Upper lobe of left lung (tissue), 4 donors: ENCODE measurements around the gene TERB1.

Experiments
- CTCF ChIP-seq, 6 experiments: fragments of 450-650 bp in 4 of 6; fragments of 200-600 bp in 2 of 6; sonication (generic) in 2 of 6; IDR thresholded peaks; one replicate each; pipeline ENCODE4 v1.5.1; 2016 to 2019; ENCODE audit warnings: antibody characterized with exemption in 6 of 6
- EP300 ChIP-seq, 4 donors: sonication (generic); formaldehyde crosslinking; IDR thresholded peaks; one replicate each; pipeline ENCODE4 v1.5.1; 2017; ENCODE audit warnings: antibody characterized with exemption in 4 of 4, control low read depth in 2 of 4
- POLR2A ChIP-seq, 4 donors: fragments of 450-650 bp; IDR thresholded peaks; one replicate each; pipeline ENCODE4 v1.5.1; 2016 to 2017; ENCODE audit warnings: antibody characterized with exemption in 4 of 4, mild to moderate bottlenecking in 2 of 4
- POLR2AphosphoS5 ChIP-seq, 2 donors: sonication (generic); formaldehyde crosslinking; IDR thresholded peaks; one replicate each; pipeline ENCODE4 v1.5.1; 2017; ENCODE audit warnings: antibody characterized with exemption in 2 of 2

GRCh38 chr16:66774981-66775380, 26.4 kb downstream of the TERB1 start:
- TF ChIP-seq CTCF (IDR thresholded peaks at IDR 0.05) (no peak), POLR2A (IDR thresholded peaks at IDR 0.05) (no peak), EP300 (IDR thresholded peaks at IDR 0.05) (no peak), POLR2AphosphoS5 (IDR thresholded peaks at IDR 0.05) (no peak)
